Smooth muscle cell of the pulmonary artery (primary cell): ENCODE measurements around the gene TXNL4A. TPM values are rescaled to one million over a fixed set of nuclear protein-coding genes. Genes with fewer than 3 reads are reported as not detected.

Experiments
- total RNA-seq: library from RNA; depleted of rRNA; stranded (reverse); fragments of >200 nt; gene quantifications from 2 replicates; pipeline ENCODE4 v1.2.3, GENCODE V29; 2014

TXNL4A gene
- total RNA-seq = 45.2 and 54.2 TPM in 2 replicates

GRCh38 chr18:79988451-79989194 lies at the start of gene TXNL4A:
TXNL4A (minus strand) TSS chr18:79988563; CDS start chr18:79988392, 171 bp downstream.

GRCh38 chr18:80034068-80034851 lies 45.9 kb upstream of the TXNL4A start, which contains the start of gene RBFA:
RBFA (plus strand) TSS chr18:80034434; CDS start chr18:80034496, 62 bp downstream.

GRCh38 chr18:79964330-79965118 lies 23.8 kb downstream of the TXNL4A start, which contains the start of gene HSBP1L1:
HSBP1L1 (plus strand) TSS chr18:79964643; CDS start chr18:79964736, 93 bp downstream.

GRCh38 chr18:79951545-79952455 lies 36.6 kb downstream of the TXNL4A start, which contains the start of gene SLC66A2:
SLC66A2 (minus strand) TSS chr18:79951653; CDS start chr18:79950926, 727 bp downstream.

Other genes with a start within 250 kb of the TXNL4A start
- gene KCNG2, start 190.6 kb downstream of the TXNL4A start, total RNA-seq = not detected in 2 replicates
- 45.9 and 48.1 TPM in 2 replicates for gene SLC66A2, start 36.9 kb downstream of the TXNL4A start, total RNA-seq
- 3.9 and 4.2 TPM in 2 replicates for gene HSBP1L1, start 23.9 kb downstream of the TXNL4A start, total RNA-seq
- 23.1 and 25.4 TPM in 2 replicates for gene RBFA, start 45.9 kb upstream of the TXNL4A start, total RNA-seq
- 14.7 and 15.1 TPM in 2 replicates for gene ADNP2, start 120.7 kb upstream of the TXNL4A start, total RNA-seq